ENCODE measurements around the gene PDCD5.
"Not testable (repeated sequence)": the region's sequence is repeated elsewhere in the genome, so short reads cannot be mapped to it uniquely, and the experiment has no call there.

The PDCD5 gene

DNA sequence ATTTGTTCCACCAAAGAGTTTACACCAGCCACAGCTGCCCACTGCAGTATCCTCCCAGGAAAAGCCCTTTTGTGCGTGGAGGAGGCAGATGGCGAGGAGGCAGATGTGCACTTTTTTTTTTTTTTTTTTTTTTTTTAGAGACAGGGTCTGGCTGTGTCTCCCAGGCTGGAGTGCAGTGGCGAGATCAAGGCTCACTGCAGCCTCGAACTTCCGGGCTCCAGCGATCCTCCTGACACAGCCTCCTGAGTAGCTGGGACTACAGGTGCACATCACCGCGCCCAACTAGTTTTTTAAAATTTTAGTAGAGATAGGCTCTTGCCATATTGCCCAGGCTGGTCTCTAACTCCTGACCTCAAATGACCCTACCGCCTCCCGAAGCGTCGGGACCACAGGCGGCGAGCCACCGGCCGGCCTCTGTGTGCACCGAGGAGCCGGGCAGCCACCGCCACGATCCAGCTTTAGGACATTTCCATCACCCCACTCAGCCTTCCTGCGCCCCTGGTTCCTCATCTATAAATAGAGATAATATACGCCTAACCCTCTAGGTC lies 563 bp upstream of the PDCD5 start:
- DNase-seq, result peak; percentile 51

DNA sequence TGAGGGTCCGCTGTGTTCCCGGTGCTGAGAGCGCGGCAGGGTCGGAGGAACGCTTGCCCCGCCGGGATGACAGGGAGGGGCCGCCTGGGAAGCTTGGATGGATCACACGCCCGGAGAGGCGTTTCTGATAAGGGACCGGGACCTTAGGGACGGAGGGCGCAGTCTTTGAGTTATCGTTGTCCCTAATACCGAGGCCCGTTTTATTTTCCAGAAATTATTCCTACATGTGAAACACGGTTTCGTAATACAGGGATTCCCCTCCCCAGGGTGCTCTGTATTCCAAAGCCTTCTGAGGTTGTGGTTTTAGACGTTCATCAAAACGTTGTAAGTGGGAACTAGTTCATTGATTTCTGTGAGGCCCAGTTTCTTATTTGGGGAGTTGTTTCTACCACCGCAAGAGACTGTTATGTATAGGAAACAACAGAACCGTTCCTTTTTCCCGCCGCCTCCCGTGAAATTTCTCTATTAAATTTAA lies 752 bp downstream of the PDCD5 start:
- peak; percentile 49 for DNase-seq

DNA sequence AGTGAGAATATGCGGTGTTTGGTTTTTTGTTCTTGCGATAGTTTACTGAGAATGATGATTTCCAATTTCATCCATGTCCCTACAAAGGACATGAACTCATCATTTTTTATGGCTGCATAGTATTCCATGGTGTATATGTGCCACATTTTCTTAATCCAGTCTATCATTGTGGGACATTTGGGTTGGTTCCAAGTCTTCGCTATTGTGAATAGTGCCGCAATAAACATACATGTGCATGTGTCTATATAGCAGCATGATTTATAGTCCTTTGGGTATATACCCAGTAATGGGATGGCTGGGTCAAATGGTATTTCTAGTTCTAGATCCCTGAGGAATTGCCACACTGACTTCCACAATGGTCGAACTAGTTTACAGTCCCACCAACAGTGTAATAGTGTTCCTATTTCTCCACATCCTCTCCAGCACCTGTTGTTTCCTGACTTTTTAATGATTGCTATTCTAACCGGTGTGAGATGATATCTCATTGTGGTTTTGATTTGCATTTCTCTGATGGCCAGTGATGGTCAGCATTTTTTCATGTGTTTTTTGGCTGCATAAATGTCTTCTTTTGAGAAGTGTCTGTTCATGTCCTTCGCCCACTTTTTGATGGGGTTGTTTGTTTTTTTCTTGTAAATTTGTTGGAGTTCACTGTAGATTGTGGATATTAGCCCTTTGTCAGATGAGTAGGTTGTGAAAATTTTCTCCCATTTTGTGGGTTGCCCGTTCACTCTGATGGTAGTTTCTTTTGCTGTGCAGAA lies 6.9 kb downstream of the PDCD5 start:
- DNase-seq, result not testable (repeated sequence)

DNA sequence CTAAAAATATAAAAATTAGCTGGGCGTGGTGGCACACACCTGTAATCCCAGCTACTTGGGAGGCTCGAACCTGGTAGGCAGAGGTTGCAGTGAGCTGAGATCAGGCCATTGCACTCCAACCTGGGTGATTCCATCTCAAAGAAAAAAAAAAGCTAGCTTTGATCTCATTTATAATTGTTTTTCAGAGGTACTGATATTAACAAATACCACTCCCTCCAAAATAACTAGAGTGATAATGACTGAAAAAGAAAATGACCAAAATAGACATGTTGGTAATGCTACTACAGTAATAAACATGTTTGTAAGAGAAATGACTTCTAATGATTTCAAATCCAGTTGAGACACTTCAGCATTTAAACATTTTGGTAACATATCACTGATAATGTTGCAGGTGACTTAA lies 13.0 kb downstream of the PDCD5 start:
- DNase-seq, result no peak

DNA sequence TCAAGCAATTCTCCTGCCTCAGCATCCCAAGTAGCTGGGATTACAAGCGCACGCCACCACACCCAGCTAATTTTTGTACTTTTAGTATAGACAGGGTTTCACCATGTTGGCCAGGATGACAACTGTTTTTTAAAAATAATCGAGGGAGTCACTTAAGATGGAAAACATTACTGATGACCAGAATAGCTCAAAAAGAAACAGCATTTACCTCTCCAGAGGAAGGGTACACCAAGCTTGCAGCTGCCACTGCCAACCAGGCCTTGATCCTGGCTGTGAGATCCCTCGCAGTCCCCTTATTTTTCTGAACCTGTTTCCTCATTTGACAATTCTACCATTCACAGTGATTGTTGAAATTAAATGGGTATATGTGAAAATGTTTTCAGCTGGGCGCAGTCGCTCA lies 14.5 kb downstream of the PDCD5 start:
- DNase-seq, result no peak

DNA sequence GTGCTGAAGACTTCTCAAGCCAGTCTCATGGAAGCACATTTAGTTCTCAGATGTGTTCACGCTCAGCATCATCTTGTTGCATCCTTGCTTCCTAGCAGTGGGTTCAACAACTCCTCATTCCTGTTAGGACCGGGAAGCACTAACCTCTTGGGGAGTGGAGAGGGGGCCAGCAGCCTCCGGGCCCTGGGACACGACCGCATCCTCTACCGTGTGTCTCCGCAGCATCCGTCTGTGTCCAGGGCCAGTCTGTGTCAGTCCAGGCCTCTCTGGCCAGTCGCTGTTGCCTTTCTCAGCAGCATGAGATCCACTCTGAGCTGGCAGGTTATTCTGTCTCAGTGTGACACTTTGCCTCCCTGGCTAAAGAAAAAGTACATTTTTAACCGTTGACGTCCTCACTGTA lies 17.0 kb downstream of the PDCD5 start:
- no peak for DNase-seq

DNA sequence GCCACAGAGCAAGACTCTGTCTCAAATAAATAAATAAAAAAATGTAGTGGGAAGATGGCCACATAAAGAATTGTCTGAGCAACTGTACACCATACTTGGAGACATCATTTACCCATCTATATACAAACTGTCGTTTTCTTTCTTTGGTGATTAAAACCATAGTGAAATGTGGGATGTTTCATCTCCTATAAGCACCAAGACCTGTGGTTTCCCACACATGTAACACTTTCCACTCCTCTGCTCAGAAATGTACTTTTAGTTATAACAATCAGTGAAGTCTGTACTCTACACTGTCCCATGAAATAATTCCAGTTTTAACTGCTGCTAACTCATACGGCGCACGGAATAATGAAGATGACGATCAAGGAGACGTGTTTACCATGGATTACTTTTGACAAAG lies 18.3 kb downstream of the PDCD5 start:
- DNase-seq, result no peak

DNA sequence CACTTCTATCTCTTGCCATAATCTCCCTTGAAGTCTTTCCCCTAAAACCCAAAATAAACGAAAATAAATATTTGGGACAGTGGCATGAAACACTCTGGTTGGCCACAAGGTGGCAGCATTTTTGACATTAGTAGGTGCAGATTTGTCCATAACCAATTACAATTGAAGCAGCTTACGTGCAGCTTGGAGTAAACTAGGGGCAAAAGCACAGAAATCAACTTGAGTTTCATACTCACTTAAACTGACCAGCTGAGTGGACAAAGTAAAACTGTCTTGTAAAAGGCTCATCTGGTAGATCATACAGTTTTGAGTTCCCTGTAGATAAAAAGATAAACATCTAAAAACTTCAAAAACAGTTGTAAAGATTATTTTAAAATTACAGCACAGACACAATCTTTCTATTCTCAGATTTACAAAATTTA lies 18.8 kb downstream of the PDCD5 start:
- peak; percentile 73 for DNase-seq

DNA sequence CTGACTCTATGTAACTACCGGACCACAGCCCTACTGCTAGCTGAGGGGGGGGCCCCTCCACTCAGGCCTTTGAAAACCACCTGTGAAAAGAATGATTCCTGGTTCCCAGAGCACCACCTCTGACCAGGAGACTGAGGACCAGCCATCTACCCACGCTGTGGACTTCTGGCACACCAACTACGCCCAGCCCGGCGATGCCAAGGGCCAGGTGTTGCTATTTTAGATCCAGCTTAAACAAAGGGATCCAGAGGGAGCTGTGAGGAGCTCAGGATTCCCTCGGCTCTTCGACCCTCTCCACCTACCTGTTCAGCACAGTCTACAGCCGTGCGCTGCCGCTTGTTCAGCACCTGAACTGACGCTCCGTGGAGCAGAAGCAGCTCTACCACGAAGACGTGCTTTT lies 23.0 kb downstream of the PDCD5 start:
- DNase-seq, result no peak

DNA sequence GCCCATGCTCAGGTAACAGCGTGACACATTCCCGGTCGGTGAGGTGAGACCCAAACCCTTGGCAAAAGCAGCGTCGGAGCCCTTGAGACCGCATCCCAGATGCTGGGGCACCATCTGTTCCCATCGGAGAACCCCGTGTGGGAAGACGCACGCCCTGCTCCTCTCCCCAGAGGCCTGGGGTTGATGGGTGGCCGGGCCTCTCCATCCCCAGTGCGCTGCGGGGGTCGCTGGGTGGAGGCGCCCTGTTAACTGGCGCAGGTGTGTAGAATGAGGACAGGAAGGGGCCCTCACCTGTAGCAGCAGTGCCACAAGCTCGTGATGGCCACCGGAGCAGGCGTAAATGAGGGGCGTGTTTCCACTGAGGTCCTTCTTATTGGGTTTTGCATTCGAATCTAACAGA lies 24.6 kb downstream of the PDCD5 start:
- DNase-seq, result no peak

DNA sequence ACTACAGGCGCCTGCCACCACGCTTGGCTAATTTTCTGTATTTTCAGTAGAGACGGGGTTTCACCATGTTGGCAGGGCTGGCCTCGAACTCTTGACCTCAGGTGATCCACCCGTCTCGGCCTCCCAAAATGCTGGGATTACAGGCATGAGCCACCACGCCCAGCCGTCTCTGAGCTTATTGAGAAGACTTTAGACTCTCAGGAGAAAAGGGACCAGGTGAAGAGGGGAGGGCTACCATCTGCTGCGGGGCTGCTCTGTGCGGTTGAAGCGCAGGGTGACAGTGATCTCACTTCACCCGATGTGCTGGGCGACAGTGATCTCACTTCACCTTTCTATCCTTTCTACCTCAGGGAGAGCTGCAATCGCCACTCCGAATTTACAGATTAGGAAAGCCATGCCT lies 25.3 kb downstream of the PDCD5 start:
- DNase-seq, result no peak

DNA sequence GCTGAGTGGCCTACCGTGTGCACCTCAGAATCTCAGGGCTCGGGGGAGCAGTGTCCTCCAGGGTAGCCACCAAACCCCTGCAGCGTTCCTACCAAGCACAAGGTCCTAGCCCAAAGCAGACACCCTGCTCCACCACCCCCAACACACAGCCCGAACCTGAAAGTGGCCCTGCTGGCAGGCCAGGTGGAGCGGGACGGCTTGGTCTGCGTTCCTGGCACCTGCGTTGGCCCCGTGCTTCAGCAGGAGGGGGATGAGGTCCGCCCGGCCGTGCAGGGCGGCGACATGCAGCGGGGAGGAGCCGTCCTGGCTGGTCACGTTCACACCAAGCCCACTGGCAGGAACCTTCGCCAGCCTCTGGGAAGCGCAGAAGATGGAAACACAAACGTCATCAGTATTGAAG lies 26.5 kb downstream of the PDCD5 start:
- DNase-seq, result no peak

DNA sequence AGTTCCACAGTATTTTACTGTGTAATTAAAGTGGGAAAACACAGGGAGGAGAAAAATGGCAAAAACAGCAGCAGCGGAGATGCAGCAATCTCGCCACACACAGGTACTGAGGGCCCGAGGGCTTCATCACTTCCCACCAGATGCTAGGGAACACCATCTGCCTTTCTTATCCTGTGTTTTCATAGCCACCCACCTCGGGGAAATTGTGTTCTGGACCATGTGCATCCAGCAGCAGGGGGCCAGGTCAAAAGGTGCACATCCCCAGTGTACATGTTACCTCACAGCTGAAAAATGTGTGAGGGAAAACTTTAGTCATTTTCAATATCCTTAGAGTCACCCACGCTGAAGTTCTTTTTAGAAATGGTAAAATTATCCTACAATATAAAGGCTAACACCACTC lies 30.2 kb downstream of the PDCD5 start:
- peak; percentile 40 for DNase-seq

DNA sequence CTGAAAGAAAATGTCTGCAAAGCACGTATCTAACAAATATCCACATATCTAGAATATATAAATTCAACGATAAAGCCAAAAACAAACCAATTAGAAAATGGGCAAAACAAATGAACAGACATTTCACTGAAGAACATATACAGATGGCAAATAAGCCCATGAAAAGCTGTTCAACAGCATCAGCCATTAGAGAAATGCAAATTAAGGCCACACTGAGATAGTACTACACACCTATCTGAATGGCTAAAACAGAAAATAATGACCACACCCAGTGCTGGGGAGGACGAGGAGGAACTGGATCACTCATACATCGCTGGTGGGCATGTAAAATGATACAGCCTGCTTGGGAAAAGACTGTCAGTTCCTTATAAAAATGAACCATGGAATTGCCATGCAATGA lies 32.0 kb downstream of the PDCD5 start:
- DNase-seq, result no peak

DNA sequence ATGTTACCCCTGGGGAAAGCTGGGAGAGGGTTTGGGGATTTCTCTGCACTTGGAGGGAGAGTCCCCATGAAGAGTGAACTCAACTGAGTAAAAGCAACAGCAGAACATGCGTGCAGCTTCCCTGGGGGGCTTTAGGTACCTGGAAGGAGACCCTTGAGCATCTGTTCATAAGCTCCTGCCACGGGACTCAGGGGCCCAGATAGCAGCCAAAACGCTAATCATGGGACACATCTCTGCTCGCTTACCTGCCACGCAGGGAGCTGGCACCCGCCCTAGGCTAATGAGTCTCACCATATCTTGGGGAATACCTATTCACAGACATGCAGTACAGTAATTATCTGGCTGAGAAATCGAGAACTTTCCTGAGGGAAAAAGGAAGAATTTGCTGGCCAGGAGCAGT lies 33.9 kb downstream of the PDCD5 start:
- DNase-seq, result no peak

DNA sequence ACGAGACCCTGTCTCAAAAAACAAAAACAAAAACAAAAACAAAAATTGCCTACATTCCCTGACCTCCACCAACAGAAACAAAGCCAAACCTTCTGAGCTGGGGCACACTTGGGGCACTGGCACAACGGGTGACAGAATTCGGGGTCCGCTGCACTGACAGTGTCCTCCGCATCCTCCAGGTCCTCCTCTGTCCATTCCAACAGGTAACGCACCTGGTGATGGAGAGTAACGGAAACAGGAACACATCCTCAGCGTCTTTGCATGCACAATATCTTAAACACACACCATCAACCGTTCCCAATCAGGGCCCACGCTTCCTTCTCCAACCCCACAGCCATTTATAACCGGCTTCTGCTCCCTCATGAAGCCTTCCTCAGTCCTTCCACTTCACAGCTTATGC lies 34.6 kb downstream of the PDCD5 start:
- DNase-seq, result no peak

DNA sequence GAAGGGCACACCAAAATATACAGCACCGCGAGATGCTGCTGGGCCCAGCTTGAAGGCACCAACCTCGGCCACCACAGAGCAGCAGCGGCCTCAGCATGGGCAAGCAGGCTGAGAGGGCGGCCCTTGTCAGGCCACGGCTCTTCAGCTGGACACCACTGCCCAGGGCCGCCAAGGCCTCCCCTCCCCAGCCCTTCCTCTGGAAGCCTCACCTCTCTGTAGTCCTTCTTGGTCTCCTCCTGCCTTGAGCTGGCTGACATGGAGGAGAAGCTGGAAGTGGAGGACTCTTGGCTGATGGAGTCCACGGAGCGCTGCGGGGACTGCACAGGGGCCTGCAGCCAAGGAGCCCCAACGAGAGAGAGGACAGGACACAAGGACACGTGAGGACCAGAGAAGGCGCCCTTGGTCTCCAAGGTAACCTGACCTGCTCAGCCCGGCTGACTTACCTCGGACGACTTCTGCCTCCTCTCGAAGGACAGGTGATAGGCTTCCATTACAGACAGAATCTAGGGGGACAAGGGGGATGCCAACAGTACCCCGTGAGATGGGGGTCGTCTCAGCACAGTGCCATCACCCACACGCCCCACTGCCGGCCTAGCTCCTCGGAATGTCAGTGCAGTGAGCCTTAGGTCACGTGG lies 38.2 kb downstream of the PDCD5 start:
- DNase-seq, result no peak

DNA sequence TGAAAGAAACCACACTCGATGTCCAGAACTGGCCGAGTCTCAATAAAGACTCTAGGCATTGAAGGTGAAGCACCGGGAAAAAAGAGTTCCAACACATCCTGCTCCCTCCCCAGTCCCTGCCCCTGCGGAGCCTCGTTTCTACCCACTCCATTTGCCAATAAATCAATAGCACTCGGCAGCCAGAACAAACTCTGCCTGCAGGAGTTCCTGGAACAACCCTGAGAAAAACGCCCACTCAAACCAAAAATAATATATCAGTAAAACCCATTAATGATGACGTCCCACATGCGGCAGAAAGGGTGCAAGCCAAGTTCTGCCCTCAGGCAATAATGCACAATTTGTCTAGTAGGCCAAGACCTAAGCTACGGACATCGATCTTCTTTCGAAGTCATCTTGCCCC lies 41.0 kb downstream of the PDCD5 start:
- DNase-seq, result no peak

DNA sequence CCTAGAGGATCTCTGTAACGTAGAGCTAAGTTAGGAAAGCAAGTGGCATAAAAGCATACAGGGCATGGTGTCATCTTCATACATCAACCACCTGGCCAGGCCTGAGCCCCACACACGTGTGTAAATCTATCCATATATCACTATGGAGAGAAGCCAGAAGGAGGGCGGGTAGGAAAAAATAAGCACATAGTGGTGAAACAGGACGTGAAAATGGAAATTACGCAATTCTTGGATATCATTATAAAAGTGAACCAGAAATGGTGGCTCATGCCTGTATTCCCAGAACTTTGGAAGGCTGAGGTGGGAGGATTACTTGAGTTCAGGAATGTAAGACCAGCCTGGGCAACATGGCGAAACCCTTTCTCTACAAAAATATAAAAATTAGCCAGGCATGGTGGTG lies 43.4 kb downstream of the PDCD5 start:
- DNase-seq, result no peak

DNA sequence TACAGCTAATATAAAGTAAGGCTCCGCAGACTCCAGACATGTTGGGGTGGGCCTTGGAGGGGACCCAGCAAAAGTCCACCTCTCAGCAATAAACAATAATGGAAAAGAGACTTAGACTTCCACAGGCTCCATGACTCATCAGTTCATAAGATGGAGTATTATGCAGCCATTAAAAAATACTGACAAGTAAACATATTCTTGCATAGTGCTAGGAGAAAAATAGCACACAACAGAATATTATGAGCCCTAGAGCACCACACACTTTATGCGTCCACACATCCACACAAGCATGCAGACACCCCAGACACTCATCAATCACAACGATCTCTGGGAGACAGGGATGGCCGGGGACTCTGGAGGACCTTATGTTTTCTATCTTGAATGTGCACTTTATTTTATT lies 46.0 kb downstream of the PDCD5 start:
- no peak for DNase-seq

DNA sequence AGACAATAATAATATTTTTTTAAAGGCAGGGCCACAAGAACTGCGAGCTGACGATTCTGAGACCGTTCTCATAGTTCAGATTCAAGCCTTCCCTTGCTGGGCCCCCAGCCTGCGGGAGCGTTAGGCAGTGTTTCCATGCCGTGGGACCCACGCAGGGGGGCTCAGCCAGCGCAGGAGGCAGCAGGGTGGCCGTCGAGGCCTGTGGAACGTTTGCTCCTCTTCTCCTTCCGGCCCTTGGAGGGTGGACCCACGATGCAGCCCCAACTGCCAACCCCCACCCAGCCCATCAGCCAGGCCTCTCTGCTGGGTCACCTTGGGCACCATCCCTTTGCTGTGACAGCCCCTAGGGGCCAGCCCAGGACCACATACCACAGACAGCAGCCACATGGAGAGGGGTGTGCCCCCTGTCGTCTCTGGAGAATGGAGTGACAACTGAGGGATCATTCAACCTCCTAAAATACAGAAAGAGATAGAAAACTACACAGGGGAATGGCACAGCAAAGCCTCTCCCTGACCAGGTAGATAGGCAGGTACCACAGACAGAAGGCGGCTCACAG lies 46.8 kb downstream of the PDCD5 start:
- DNase-seq, result no peak

DNA sequence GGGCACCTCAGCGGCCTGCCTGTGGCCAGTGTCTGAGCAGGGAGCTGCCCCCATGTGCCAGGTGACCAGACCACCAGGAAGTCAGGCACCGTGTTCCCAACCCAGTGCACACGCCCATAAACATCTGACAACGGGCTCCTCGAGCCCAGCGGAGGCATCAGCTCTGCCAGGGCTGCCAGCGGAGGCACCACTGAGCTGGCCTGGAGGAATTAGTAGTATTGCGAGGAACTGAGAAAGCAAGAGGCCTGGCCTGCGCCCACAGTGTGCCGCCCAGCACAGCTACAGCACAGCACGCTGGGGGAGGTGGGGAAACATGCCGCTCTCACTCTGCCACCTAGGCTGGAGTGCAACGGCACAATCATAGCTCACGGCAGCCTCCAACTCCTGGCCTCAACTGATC lies 49.3 kb downstream of the PDCD5 start:
- DNase-seq, result no peak

DNA sequence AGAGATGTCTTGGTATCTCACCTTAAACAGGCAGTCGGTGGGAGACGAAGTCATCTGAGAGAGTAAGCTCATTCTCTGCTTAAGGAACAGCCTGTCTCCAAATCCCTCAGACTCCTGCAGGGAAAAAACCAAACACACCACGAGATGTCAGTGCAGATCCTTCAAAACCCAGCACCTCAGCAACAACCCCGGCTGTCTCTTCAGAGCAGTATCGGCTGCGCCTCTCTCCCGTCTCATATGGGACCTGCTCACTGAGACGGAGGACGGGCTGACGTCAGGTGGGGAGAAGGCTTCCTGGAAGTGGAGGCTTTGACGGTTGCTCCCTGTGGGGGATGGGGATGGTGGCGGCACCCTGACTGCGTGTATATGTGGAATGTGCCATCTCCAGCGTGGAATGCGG lies 50.4 kb downstream of the PDCD5 start:
- no peak for DNase-seq
